GM12891 (cell line): Measurements from ENCODE around the gene CR2.

Experiments
- POLR2A ChIP-seq: IDR thresholded peaks from 2 replicates; pipeline ENCODE4 v1.6.1; 2011; ENCODE audit warnings: low read depth, low read length, control low read depth
- POLR2AphosphoS5 ChIP-seq: IDR thresholded peaks from 2 replicates; pipeline ENCODE4 v1.6.1; 2011; ENCODE audit warnings: low read depth, low read length, control low read depth
- POU2F2 ChIP-seq: IDR thresholded peaks from 2 replicates; pipeline ENCODE4 v1.6.1; 2011; ENCODE audit warnings: low read depth, mild to moderate bottlenecking, control low read depth, low read length, moderate library complexity
- SPI1 ChIP-seq: IDR thresholded peaks from 2 replicates; pipeline ENCODE4 v1.6.1; 2011; ENCODE audit warnings: low read depth, low read length, control low read depth
- TAF1 ChIP-seq: IDR thresholded peaks from 2 replicates; pipeline ENCODE4 v1.6.1; 2011; ENCODE audit warnings: low read depth, low read length, control low read depth

DNA sequence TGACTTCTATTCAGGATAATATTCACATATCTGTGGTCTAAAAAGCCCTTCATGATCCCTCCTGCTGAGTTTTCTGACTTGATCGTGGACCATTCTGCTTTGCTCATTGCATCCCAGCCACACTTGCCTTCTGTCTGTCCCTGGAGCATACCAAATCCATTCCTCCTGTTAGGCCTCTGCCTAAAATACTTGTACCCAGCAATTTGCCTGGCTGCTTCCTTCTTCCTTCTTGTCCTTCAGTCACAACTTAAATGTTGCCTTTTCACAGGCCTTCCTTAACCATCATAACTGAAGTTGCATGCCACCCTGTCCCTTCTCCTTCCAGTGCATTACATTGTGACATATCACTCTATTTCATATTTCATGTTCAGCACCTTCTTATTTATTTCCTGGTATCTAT, 4.3 kb downstream of the CR2 start:
- no peak for TF ChIP-seq POLR2A
- no peak for TF ChIP-seq POLR2AphosphoS5
- no peak for TF ChIP-seq TAF1
- TF ChIP-seq SPI1 = no peak
- no peak for TF ChIP-seq POU2F2
